ENCODE measurements around the gene TACC2.

The TACC2 gene

GRCh38 chr10:122112625-122113160, 123.7 kb downstream of the TACC2 start:
- Histone ChIP-seq H3K27ac (ENCODE audit: low read depth, low read length) (no peak overlapping the region), H3F3A (ENCODE audit: insufficient read depth) (no peaks in the 10 kb centered on the region), H3K9me2 (replicated peaks; ENCODE audit: insufficient read depth, low read length) (no peaks in the 10 kb centered on the region), H3K79me2 (ENCODE audit: insufficient read depth, low read length) (no peaks in the 10 kb centered on the region), H3K27me3 (ENCODE audit: low read length) (no peaks in the 10 kb centered on the region), H4K20me1 (ENCODE audit: low read depth, low read length) (no peaks in the 10 kb centered on the region), H2AFZ (ENCODE audit: low read depth, low read length, severe bottlenecking) (no peak overlapping the region), H3K9ac (ENCODE audit: low read length) (no peak overlapping the region), H3K4me3 (ENCODE audit: insufficient read depth, low read length, poor library complexity, severe bottlenecking) (no peak overlapping the region), H3K9me3 (ENCODE audit: insufficient read depth, low read length) (no peaks in the 10 kb centered on the region), H3K4me2 (ENCODE audit: low read depth, low read length, poor library complexity, severe bottlenecking) (no peak overlapping the region), H3K36me3 (ENCODE audit: low read length) (no peaks in the 10 kb centered on the region)
- TF ChIP-seq, protein P1, sequence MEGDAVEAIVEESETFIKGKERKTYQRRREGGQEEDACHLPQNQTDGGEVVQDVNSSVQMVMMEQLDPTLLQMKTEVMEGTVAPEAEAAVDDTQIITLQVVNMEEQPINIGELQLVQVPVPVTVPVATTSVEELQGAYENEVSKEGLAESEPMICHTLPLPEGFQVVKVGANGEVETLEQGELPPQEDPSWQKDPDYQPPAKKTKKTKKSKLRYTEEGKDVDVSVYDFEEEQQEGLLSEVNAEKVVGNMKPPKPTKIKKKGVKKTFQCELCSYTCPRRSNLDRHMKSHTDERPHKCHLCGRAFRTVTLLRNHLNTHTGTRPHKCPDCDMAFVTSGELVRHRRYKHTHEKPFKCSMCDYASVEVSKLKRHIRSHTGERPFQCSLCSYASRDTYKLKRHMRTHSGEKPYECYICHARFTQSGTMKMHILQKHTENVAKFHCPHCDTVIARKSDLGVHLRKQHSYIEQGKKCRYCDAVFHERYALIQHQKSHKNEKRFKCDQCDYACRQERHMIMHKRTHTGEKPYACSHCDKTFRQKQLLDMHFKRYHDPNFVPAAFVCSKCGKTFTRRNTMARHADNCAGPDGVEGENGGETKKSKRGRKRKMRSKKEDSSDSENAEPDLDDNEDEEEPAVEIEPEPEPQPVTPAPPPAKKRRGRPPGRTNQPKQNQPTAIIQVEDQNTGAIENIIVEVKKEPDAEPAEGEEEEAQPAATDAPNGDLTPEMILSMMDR (IDR thresholded peaks at IDR 0.05; ENCODE audit: insufficient read depth, low read length, poor library complexity, severe bottlenecking) = no peak
- no peak for TF ChIP-seq EZH2phosphoT487 (conservative IDR thresholded peaks at IDR 0.05; ENCODE audit: low read length)

DNA sequence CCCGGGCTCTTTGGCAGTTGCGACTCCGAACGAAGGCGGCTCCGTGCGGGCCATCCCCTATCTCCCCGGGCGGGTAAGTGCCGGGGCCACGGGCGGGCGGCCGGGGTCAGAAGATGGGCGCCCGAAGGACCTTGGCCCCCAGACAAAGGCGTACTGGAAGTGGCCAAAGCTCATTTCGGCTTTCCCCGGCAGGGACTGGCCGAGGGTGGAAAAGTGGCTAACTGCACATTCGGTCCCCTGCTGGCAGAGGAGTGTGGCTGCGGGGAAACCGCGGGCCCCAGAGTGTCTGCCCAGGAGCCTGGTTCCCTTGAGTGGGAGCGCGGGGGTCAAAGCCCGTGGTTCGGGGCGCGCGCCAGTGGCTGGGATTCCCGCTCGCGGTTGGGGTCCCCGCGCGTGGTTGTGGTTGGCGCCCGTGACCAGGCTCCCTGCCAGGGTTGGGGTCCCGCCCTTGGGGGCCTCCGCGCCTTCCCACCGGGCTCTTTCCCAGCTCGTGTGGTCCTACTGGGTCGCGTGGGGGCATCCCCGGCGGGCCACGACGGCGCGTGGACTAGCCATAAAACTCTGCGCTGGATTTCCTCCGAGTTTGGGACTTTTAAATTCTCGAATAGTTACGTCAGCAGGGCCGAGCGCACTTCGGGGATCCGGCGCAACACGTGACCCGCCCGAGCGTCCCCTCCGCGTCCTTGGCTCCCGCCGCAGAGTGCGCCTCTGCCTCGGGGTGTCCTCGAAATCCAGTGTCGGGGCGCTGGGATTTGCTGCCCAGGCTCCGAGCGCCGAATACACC, 124.4 kb downstream of the TACC2 start:
- H2AFZ ChIP-seq (ENCODE audit: low read depth, low read length, severe bottlenecking) = no peak overlapping the region
- H3F3A ChIP-seq (ENCODE audit: insufficient read depth) = no peaks in the 10 kb centered on the region
- no peaks in the 10 kb centered on the region for H3K9me3 ChIP-seq (ENCODE audit: insufficient read depth, low read length)
- H3K36me3 ChIP-seq (ENCODE audit: low read length) = no peaks in the 10 kb centered on the region
- no peaks in the 10 kb centered on the region for H4K20me1 ChIP-seq (ENCODE audit: low read depth, low read length)
- H3K4me3 ChIP-seq (ENCODE audit: insufficient read depth, low read length, poor library complexity, severe bottlenecking) = no peak overlapping the region
- no peak overlapping the region for H3K27ac ChIP-seq (ENCODE audit: low read depth, low read length)
- no peak for TF ChIP-seq EZH2phosphoT487 (conservative IDR thresholded peaks at IDR 0.05; ENCODE audit: low read length)
- TF ChIP-seq, protein P1 (IDR thresholded peaks at IDR 0.05; ENCODE audit: insufficient read depth, low read length, poor library complexity, severe bottlenecking) = no peak
- H3K79me2 ChIP-seq (ENCODE audit: insufficient read depth, low read length) = no peaks in the 10 kb centered on the region
- no peak overlapping the region for H3K9ac ChIP-seq (ENCODE audit: low read length)
- no peaks in the 10 kb centered on the region for H3K27me3 ChIP-seq (ENCODE audit: low read length)
- no peaks in the 10 kb centered on the region for H3K9me2 ChIP-seq (replicated peaks; ENCODE audit: insufficient read depth, low read length)
- H3K4me2 ChIP-seq (ENCODE audit: low read depth, low read length, poor library complexity, severe bottlenecking) = no peak overlapping the region

DNA sequence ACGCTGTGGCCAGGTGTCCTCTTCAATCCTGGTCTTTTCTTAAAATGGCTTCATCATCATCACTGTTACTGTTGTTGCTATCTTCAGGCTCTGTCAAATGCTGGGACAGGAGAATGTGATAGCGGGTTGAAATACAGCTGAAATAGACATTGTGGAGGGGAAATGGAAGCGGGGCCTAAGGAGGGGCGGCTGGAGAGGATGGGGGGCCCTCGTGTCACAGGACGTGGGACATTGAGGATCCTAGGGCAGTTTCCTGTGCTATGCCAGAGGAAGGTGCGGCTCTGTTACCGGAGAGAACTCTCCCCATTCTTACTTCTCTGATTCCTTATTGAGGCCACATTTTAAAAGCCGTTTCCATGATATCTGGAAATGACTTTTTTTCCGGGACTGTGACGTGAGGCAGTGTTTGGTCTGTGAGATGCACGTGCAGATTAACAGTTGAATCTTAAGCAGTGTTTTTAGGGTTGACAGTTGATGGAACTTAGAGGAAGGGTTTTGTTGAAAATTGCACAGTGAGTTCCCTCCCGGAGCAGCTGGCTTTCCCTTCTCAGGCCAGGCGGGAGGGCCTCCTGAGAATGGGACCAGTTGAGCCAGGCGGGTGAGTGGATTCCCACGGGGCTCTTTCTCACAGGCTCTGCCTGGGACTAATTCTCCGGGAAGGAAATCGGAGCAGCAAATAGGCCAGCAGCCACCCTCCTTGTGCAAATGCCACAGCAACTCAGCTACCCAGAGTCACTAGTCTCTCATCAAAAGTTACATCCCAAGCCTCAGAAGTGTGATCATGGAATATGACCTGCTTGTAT, 125.2 kb downstream of the TACC2 start:
- H3K36me3 ChIP-seq (ENCODE audit: low read length) = no peaks in the 10 kb centered on the region
- no peaks in the 10 kb centered on the region for H3K79me2 ChIP-seq (ENCODE audit: insufficient read depth, low read length)
- no peak overlapping the region for H3K4me2 ChIP-seq (ENCODE audit: low read depth, low read length, poor library complexity, severe bottlenecking)
- H3K9me2 ChIP-seq (replicated peaks; ENCODE audit: insufficient read depth, low read length) = no peaks in the 10 kb centered on the region
- no peak overlapping the region for H3K27ac ChIP-seq (ENCODE audit: low read depth, low read length)
- H3K27me3 ChIP-seq (ENCODE audit: low read length) = no peaks in the 10 kb centered on the region
- no peak for TF ChIP-seq EZH2phosphoT487 (conservative IDR thresholded peaks at IDR 0.05; ENCODE audit: low read length)
- TF ChIP-seq, protein P1 (IDR thresholded peaks at IDR 0.05; ENCODE audit: insufficient read depth, low read length, poor library complexity, severe bottlenecking) = no peak
- no peak overlapping the region for H3K4me3 ChIP-seq (ENCODE audit: insufficient read depth, low read length, poor library complexity, severe bottlenecking)
- H4K20me1 ChIP-seq (ENCODE audit: low read depth, low read length) = no peaks in the 10 kb centered on the region
- no peak overlapping the region for H3K9ac ChIP-seq (ENCODE audit: low read length)
- no peaks in the 10 kb centered on the region for H3F3A ChIP-seq (ENCODE audit: insufficient read depth)
- H2AFZ ChIP-seq (ENCODE audit: low read depth, low read length, severe bottlenecking) = no peak overlapping the region
- H3K9me3 ChIP-seq (ENCODE audit: insufficient read depth, low read length) = no peaks in the 10 kb centered on the region
